ENCODE measurements around the gene CLP1.
"Not testable (repeated sequence)": the region's sequence is repeated elsewhere in the genome, so short reads cannot be mapped to it uniquely, and the experiment has no call there.

DNA sequence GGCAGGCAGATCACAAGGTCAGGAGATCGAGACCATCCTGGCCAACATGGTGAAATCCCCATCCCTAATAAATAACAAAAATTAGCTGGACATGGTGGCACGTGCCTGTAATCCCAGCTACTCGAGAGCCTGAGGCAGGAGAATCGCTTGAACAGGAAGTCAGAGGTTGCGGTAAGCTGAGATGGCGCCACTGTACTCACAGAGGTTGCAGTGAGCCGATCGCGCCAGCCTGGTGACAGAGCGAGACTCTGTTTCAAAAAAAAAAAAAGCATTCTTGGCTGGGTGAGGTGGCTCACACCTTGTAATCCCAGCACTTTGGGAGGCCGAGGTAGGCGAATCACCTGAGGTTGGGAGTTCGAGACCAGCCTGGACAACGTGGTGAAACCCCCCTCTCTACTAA, 5.3 kb upstream of the CLP1 start:
- TF ChIP-seq, protein P1, sequence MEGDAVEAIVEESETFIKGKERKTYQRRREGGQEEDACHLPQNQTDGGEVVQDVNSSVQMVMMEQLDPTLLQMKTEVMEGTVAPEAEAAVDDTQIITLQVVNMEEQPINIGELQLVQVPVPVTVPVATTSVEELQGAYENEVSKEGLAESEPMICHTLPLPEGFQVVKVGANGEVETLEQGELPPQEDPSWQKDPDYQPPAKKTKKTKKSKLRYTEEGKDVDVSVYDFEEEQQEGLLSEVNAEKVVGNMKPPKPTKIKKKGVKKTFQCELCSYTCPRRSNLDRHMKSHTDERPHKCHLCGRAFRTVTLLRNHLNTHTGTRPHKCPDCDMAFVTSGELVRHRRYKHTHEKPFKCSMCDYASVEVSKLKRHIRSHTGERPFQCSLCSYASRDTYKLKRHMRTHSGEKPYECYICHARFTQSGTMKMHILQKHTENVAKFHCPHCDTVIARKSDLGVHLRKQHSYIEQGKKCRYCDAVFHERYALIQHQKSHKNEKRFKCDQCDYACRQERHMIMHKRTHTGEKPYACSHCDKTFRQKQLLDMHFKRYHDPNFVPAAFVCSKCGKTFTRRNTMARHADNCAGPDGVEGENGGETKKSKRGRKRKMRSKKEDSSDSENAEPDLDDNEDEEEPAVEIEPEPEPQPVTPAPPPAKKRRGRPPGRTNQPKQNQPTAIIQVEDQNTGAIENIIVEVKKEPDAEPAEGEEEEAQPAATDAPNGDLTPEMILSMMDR (IDR thresholded peaks at IDR 0.05; ENCODE audit: low read depth, low read length, poor library complexity, severe bottlenecking) = not testable (repeated sequence)
- not testable (repeated sequence) for TF ChIP-seq EZH2phosphoT487 (IDR thresholded peaks at IDR 0.05; ENCODE audit: borderline replicate concordance, low read length)

All from DOHH2 (cell line).